HCT116 (cell line): ENCODE results near the gene MCOLN3. TPM values are rescaled to one million over a fixed set of nuclear protein-coding genes. Genes with fewer than 3 reads are reported as not detected.

Source experiments
- ATAC-seq: fragments of 200-7000 bp; cut with Tn5 transposase; 2 replicates; pipeline ENCODE4 v1.9.1; 2020; ENCODE audit warnings: mild to moderate bottlenecking, moderate library complexity
- Bru-seq: library from RNA; stranded (reverse); fragments of 400-500 nt; gene quantifications from one replicate; lab custom pipeline; 2021; lab: Mats Ljungman, UMichigan
- BruChase-seq, 2 experiments: library from RNA; stranded (reverse); fragments of 400-500 nt; gene quantifications; one replicate each; lab custom pipeline; 2021; lab: Mats Ljungman, UMichigan
- BruUV-seq: library from RNA; stranded (reverse); fragments of 400-500 nt; replicated peaks from 2 replicates; lab custom pipeline; 2021; lab: Mats Ljungman, UMichigan
- CTCF ChIA-PET: fragments of 300-600 bp; sonication (Branson Sonifier 250); formaldehyde crosslinking; loops from one replicate; lab custom pipeline; 2021; ENCODE audit warnings: antibody characterized with exemption; lab: Charles Lee
- POLR2A ChIA-PET: fragments of 300-600, 350-600 bp; sonication (Branson Sonifier 250); formaldehyde crosslinking; loops from one replicate; lab custom pipeline; 2021; ENCODE audit warnings: antibody characterized with exemption; lab: Charles Lee
- RAD21 ChIA-PET, 2 experiments: fragments of 300-600 bp; sonication (Branson Sonifier 250); formaldehyde crosslinking; loops; one replicate each; lab custom pipeline; 2023; ENCODE audit warnings: low total read pairs in 2 of 2; ENCODE audit not compliant: uncharacterized antibody in 2 of 2, unreplicated experiment in 2 of 2, low non-redundant PET in 1 of 2; lab: Charles Lee
- DNase-seq: peaks from one replicate; pipeline ENCODE4 v3.0.0-alpha.2; 2010; ENCODE audit warnings: low read depth, low spot score
- H2AFZ ChIP-seq: fragments of 200-600 bp; shearing (Covaris generic), sonication (generic); 2 replicates; pipeline ENCODE4 v1.6.1; 2017; ENCODE audit warnings: low read depth, mixed run types, mixed read lengths, antibody characterized with exemption, low read length; ENCODE audit not compliant: poor library complexity, severe bottlenecking
- H3K27ac ChIP-seq: 2 replicates; pipeline ENCODE4 v1.5.1; 2012; ENCODE audit warnings: low read depth, low read length
- H3K27me3 ChIP-seq: fragments of 200-600 bp; sonication (generic); 2 replicates; pipeline ENCODE4 v1.6.1; 2016; ENCODE audit warnings: mixed run types, low read length, mixed read lengths; ENCODE audit not compliant: insufficient read depth
- H3K36me3 ChIP-seq, 2 experiments: fragments of 200-500 bp in 1 of 2; fragments of 200-600 bp in 1 of 2; sonication (Bioruptor generic) in 1 of 2; sonication (generic) in 1 of 2; 2 replicates each; pipeline versions ENCODE4 v1.5.1 to v1.6.1; 2014 to 2016; ENCODE audit warnings: low read length in 2 of 2, inconsistent platforms in 1 of 2, mixed read lengths in 1 of 2, mixed run types in 1 of 2; ENCODE audit not compliant: insufficient read depth in 2 of 2, control insufficient read depth in 1 of 2
- H3K4me1 ChIP-seq, 2 experiments: fragments of 200-600 bp in 1 of 2; sonication (generic) in 1 of 2; 2 replicates each; pipeline versions ENCODE4 v1.5.1 to v1.6.1; 2012 to 2017; ENCODE audit warnings: low read length in 2 of 2, inconsistent platforms in 1 of 2, mild to moderate bottlenecking in 1 of 2, mixed read lengths in 1 of 2, mixed run types in 1 of 2, moderate library complexity in 1 of 2; ENCODE audit not compliant: insufficient read depth in 2 of 2, control insufficient read depth in 1 of 2
- H3K4me2 ChIP-seq: fragments of 200-600 bp; sonication (generic); 2 replicates; pipeline ENCODE4 v1.6.1; 2017; ENCODE audit warnings: mixed run types, low read length, mixed read lengths
- H3K4me3 ChIP-seq, 2 experiments: fragments of 200-600 bp in 1 of 2; sonication (generic) in 1 of 2; replicated peaks in 1 of 2; 2 replicates each; pipeline ENCODE4 v1.5.1; 2011 to 2016; ENCODE audit warnings: low read length in 2 of 2, control low read depth in 1 of 2, low read depth in 1 of 2, mild to moderate bottlenecking in 1 of 2, mixed read lengths in 1 of 2, mixed run types in 1 of 2
- H3K79me2 ChIP-seq: fragments of 200-600 bp; sonication (generic); 2 replicates; pipeline ENCODE4 v1.6.1; 2017; ENCODE audit warnings: mild to moderate bottlenecking, mixed run types, low read length, moderate library complexity, mixed read lengths; ENCODE audit not compliant: insufficient read depth
- H3K9ac ChIP-seq: fragments of 200-600 bp; sonication (generic); 2 replicates; pipeline ENCODE4 v1.6.1; 2016; ENCODE audit warnings: low read length, mixed read lengths
- H3K9me2 ChIP-seq: fragments of 200-600 bp; sonication (generic), shearing (Covaris generic); 2 replicates; pipeline ENCODE4 v1.6.1; 2017; ENCODE audit warnings: mixed run types, mild to moderate bottlenecking, moderate library complexity; ENCODE audit not compliant: insufficient read depth
- H3K9me3 ChIP-seq, 2 experiments: fragments of 200-500 bp in 1 of 2; fragments of 200-600 bp in 1 of 2; sonication (Bioruptor generic) in 1 of 2; sonication (generic) in 1 of 2; 2 replicates each; pipeline ENCODE4 v1.6.1; 2014 to 2017; ENCODE audit warnings: low read length in 2 of 2, mixed read lengths in 2 of 2, inconsistent platforms in 1 of 2, low read depth in 1 of 2, mild to moderate bottlenecking in 1 of 2, mixed run types in 1 of 2, moderate library complexity in 1 of 2; ENCODE audit not compliant: control insufficient read depth in 1 of 2, insufficient read depth in 1 of 2
- H4K20me1 ChIP-seq: fragments of 200-600 bp; sonication (generic), shearing (Covaris generic); 2 replicates; pipeline ENCODE4 v1.6.1; 2017; ENCODE audit warnings: mixed run types, mild to moderate bottlenecking, moderate library complexity; ENCODE audit not compliant: insufficient read depth
- CBX3 ChIP-seq: IDR thresholded peaks from 2 replicates; pipeline ENCODE4 v1.6.1; 2012; ENCODE audit warnings: low read depth
- EGR1 ChIP-seq: IDR thresholded peaks from 2 replicates; pipeline ENCODE4 v1.6.1; 2012; ENCODE audit warnings: low read depth
- EZH2 ChIP-seq: fragments of 200-600 bp; sonication (generic); IDR thresholded peaks from 2 replicates; pipeline ENCODE4 v1.6.1; 2017; ENCODE audit warnings: antibody characterized with exemption, mixed run types
- FOSL1 ChIP-seq: IDR thresholded peaks from 2 replicates; pipeline ENCODE4 v1.6.1; 2012; ENCODE audit warnings: low read depth
- POLR2A ChIP-seq: IDR thresholded peaks from 2 replicates; pipeline ENCODE4 v1.7.0; 2011; ENCODE audit warnings: borderline replicate concordance; ENCODE audit not compliant: insufficient read depth, insufficient read length; ENCODE audit errors: extremely low read depth
- POLR2AphosphoS5 ChIP-seq: IDR thresholded peaks from 2 replicates; pipeline ENCODE4 v1.6.1; 2011; ENCODE audit warnings: mild to moderate bottlenecking, low read depth, low read length, moderate library complexity
- SP1 ChIP-seq: IDR thresholded peaks from 2 replicates; pipeline ENCODE4 v1.6.1; 2012; ENCODE audit warnings: low read depth
- SRF ChIP-seq: IDR thresholded peaks from 2 replicates; pipeline ENCODE4 v1.6.1; 2012; ENCODE audit warnings: low read depth
- YY1 ChIP-seq: IDR thresholded peaks from 2 replicates; pipeline ENCODE4 v1.6.1; 2011; ENCODE audit warnings: low read length, low read depth, moderate library complexity, mild to moderate bottlenecking; ENCODE audit not compliant: insufficient replicate concordance; ENCODE audit errors: extremely low read depth
- ZFX ChIP-seq: fragments of 450-650 bp; IDR thresholded peaks from 2 replicates; pipeline ENCODE4 v1.6.1; 2017
- intact Hi-C: fragments of 100-400 bp; cut with micrococcal nuclease; formaldehyde crosslinking; loops from 2 replicates; pipeline ENCODE4 v1.10.0; 2022
- long read RNA-seq: library from polyadenylated mRNA; unstranded; transcript quantifications from one replicate; pipeline ENCODE4 v2.0.0, GENCODE V29; 2021; ENCODE audit not compliant: unreplicated experiment
- polyA plus RNA-seq: library from polyadenylated mRNA; unstranded; fragments of >200 nt; gene quantifications from 2 replicates; pipeline ENCODE4 v1.2.1, GENCODE V29; 2012; ENCODE audit warnings: missing spikeins
- total RNA-seq: library from RNA; stranded (reverse); gene quantifications from one replicate; pipeline ENCODE4 v1.2.1, GENCODE V29; 2021; ENCODE audit not compliant: unreplicated experiment
- TF ChIP-seq, protein P1 (sequence below): IDR thresholded peaks from 2 replicates; pipeline ENCODE4 v1.6.1; 2012
- TF ChIP-seq, protein P2 (sequence below): IDR thresholded peaks from 2 replicates; pipeline ENCODE4 v1.6.1; 2012; ENCODE audit warnings: low read depth

The MCOLN3 gene, protein sequence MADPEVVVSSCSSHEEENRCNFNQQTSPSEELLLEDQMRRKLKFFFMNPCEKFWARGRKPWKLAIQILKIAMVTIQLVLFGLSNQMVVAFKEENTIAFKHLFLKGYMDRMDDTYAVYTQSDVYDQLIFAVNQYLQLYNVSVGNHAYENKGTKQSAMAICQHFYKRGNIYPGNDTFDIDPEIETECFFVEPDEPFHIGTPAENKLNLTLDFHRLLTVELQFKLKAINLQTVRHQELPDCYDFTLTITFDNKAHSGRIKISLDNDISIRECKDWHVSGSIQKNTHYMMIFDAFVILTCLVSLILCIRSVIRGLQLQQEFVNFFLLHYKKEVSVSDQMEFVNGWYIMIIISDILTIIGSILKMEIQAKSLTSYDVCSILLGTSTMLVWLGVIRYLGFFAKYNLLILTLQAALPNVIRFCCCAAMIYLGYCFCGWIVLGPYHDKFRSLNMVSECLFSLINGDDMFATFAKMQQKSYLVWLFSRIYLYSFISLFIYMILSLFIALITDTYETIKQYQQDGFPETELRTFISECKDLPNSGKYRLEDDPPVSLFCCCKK
- total RNA-seq, result 10.7 TPM
- 4.5 and 7.0 TPM in 2 replicates for polyA plus RNA-seq
- Bru-seq, nascent RNA, result percentile 75 among the genes with signal in this experiment
- percentile 81 among the genes with signal in this experiment for BruChase-seq, experiment 1, labeled RNA remaining after a 6-hour chase
- BruChase-seq, experiment 2, labeled RNA remaining after a 2-hour chase, result percentile 89 among the genes with signal in this experiment
- long read RNA-seq, transcript MCOLN3-203 (13 exons, 2,756 nt), result major isoform, 9 of 37 reads
- long read RNA-seq, partial matches to known transcripts, result 4 of 37 reads
- long read RNA-seq, other reads (novel, unspliced or antisense), result 21 of 37 reads

DNA sequence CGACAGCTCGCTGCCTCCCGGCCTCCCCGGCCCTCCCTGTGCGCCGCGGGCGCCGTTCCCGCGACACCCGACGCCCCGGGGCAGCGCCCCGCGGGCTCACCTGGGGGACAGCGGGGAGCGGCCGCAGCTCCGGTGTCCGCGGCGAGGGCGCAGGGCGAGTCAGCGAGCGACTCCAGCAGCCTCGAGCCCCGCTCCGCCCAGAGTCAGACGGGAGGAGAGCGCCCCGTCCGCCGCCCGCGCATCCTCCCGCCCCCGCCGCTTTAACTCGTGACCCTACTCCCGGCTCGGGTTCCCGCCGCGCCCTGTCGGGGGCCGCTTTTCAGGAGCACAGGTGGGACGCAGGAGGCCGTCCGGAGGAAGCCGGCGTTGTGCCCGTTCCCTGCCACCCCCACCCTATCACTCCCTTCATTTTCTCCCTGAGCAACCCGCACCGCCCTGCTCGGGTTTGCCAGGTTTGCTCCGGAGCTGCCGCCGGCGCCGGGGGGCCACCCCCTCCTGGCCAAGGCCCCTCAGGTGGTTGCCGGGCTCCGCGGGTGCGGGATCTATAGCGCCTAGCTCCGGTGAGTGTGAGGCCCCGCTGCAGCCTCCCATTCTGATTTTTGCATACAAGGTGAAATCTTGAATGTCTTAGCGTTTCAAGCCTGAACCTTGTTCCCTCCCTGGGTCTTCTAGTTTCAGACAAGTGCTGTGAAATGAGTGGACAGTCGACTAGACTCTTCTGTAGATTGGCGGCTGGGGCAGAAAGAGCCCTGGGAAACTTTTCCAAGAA is at the start of gene MCOLN3:
Gene MCOLN3 (minus strand): TSS at position 205 of the 769 bp plus-strand sequence. CDS start 3,140 bp downstream, outside the sequence.
- ATAC-seq, result peak; percentile 87
- H3K27ac ChIP-seq, result peak within 1 kb of the TSS; percentile 60
- no peaks in the 10 kb centered on the region for H4K20me1 ChIP-seq
- BruUV-seq, result TSS peak; percentile 76
- POLR2A ChIA-PET, result interaction anchor here (0.5 to 0.7 kb wide), 2 partner anchors 132 to 208 kb away, joined by 3 to 4 read pairs; no protein-coding TSS in a partner anchor
- no peak for TF ChIP-seq FOSL1
- TF ChIP-seq EGR1, result peak; percentile 89
- peak; percentile 61 for TF ChIP-seq POLR2AphosphoS5
- peak; percentile 39 for TF ChIP-seq YY1
- TF ChIP-seq ZFX, result peak; percentile 79
- TF ChIP-seq, protein P1, sequence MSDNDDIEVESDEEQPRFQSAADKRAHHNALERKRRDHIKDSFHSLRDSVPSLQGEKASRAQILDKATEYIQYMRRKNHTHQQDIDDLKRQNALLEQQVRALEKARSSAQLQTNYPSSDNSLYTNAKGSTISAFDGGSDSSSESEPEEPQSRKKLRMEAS, result 0 out of 2 replicates have a peak, but pooled peaks have one; percentile 36
- no peak for TF ChIP-seq SP1
- TF ChIP-seq, protein P2, sequence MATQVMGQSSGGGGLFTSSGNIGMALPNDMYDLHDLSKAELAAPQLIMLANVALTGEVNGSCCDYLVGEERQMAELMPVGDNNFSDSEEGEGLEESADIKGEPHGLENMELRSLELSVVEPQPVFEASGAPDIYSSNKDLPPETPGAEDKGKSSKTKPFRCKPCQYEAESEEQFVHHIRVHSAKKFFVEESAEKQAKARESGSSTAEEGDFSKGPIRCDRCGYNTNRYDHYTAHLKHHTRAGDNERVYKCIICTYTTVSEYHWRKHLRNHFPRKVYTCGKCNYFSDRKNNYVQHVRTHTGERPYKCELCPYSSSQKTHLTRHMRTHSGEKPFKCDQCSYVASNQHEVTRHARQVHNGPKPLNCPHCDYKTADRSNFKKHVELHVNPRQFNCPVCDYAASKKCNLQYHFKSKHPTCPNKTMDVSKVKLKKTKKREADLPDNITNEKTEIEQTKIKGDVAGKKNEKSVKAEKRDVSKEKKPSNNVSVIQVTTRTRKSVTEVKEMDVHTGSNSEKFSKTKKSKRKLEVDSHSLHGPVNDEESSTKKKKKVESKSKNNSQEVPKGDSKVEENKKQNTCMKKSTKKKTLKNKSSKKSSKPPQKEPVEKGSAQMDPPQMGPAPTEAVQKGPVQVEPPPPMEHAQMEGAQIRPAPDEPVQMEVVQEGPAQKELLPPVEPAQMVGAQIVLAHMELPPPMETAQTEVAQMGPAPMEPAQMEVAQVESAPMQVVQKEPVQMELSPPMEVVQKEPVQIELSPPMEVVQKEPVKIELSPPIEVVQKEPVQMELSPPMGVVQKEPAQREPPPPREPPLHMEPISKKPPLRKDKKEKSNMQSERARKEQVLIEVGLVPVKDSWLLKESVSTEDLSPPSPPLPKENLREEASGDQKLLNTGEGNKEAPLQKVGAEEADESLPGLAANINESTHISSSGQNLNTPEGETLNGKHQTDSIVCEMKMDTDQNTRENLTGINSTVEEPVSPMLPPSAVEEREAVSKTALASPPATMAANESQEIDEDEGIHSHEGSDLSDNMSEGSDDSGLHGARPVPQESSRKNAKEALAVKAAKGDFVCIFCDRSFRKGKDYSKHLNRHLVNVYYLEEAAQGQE, result no peak
- peak; percentile 30; the same call in 1 of the 2 replicates for TF ChIP-seq CBX3
- TF ChIP-seq SRF, result no peak
- TF ChIP-seq POLR2A, result peak; percentile 33
- no peak for TF ChIP-seq EZH2
- H2AFZ ChIP-seq, result peak within 1 kb of the TSS; percentile 97
- CTCF ChIA-PET, result interaction anchor here (1.8 kb wide), 1 partner anchor 104 kb away, joined by 5 read pairs; no protein-coding TSS in a partner anchor
- intact Hi-C loops, result loop anchor here (1.0 kb wide), 1 partner anchor 153 kb away; the partner anchor contains the start of gene SYDE2
- DNase-seq, result peak; percentile 19
- H3K4me3 ChIP-seq, result peak within 1 kb of the TSS; percentile 62 to 82
- RAD21 ChIA-PET, result no interaction called here
- H3K9ac ChIP-seq, result peak within 1 kb of the TSS; percentile 79
- no peaks in the 10 kb centered on the region for H3K79me2 ChIP-seq
- H3K4me1 ChIP-seq, result peaks cover 3 to 12% of the 10 kb centered on the region in 2 experiments; a peak in 3 of 4 replicates
- no peaks in the 10 kb centered on the region for H3K9me2 ChIP-seq
- H3K36me3 ChIP-seq, result no peaks in the 10 kb centered on the region
- H3K27me3 ChIP-seq, result no peaks in the 10 kb centered on the region
- no peaks in the 10 kb centered on the region for H3K9me3 ChIP-seq
- H3K4me2 ChIP-seq, result peak within 1 kb of the TSS; percentile 89
